CD1c-positive myeloid dendritic cell (primary cell): ENCODE data around the gene GNB1.

Experiments used
- DNase-seq: peaks from one replicate; pipeline ENCODE4 v3.0.0-alpha.2; 2016; ENCODE audit errors: extremely low spot score

The GNB1 gene

DNA sequence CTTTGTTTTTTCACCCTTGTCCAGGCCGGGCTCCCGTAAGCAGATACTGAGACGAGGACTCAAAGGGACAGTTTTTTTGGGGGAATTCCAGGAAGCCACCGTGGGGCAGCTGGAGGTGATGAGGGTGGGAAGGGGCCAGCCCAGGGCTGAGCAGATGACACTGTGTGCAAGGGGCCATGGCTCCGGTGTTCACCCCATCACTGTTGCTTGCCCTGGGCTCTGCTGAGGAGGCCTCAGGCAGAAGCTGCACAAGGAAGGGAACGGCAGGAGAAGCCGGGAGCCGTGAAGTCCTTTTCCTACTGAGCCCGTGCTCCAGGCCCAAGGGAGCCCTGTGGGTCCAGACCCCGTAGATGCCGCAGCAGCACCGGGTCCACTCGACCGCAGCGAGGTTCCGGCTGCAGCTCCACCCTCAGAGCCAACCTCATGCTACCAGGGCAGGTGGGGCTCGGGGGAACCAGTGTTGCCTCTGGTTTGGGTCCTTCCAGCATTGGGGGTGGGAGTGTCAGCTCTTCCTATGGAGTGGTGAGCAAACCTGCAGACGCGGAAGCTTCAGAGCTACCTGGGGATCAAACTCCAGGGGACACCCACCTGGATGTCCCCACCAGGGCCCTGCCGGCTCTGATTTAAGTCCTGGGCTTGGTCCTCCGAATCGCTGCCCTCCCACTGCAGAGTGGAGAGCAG, 19.9 kb upstream of the GNB1 start:
- DNase-seq, result no peak

DNA sequence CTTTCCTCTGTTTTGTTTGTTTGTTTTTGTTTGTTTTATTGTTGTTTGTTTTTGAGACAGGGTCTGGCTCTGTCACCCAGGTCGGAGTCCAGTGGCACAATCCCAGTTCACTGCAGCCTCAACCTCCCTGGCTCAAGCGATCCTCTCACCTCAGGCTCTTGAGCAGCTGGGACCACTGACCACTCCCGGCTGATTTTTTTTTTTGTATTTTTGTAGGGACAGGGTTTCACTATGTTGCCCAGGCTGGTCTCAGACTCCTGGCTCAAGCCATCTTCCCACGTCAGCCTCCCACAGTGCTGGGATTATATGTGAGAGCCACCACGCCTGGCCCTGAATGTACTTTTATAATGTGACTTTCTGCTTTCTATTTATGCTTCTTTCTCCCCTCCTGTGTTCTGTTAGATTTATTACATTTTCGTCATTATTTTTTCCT, 19.2 kb upstream of the GNB1 start:
- DNase-seq, result no peak

DNA sequence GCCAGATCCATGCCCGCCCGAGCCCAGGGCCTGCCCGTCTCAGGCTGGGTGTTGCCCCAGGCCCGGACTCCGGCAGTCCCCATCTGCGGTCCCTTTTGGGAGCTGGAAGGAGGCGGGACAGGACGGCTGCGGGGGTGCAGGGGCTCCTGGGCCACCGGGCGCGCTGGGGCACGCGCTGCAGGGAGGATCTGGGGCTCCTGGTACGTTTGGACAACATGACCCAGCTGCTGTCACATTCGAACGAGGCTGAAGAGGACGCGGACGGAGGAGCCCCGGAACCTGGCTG, 17.6 kb upstream of the GNB1 start:
- no peak for DNase-seq

DNA sequence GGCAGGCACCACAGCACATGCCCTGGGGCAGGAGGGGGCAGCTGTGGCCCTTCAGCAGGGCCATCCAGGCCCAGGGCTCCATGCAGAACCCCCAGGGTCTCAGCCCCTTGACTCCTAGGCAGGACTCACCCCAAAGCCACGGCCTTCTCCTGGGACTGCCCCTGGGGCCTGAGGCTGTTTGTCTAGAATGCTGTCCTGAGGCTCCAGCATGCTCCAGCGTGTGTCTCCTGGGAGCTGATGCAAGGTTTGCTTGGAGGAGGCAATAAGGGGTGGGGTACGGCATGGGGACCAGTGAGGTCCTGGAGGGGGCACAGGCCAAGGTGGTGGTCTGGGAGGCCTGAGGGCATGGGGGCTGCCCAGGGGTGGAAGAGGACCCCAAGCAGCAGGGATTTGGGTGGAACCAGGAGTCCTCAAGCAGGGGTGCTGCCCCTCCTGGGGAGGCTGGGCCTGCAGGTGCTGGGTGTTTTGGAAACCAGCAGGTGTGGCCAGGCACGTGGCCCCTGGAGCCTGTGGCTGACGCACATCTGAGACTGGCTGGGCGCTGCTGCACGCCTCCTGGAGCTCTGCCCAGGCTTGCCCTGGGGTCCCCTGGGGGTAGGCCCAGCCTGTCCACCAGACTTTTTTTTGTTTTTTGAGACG, 16.3 kb upstream of the GNB1 start:
- no peak for DNase-seq

GRCh38 chr1:1906185-1907097, 15.6 kb upstream of the GNB1 start:
- peak; percentile 83 for DNase-seq

- no peak for DNase-seq
These were observed 12.3 kb upstream of the GNB1 start for GRCh38 chr1:1903224-1903623.

GRCh38 chr1:1901641-1902294, 10.9 kb upstream of the GNB1 start:
- DNase-seq, result no peak

DNA sequence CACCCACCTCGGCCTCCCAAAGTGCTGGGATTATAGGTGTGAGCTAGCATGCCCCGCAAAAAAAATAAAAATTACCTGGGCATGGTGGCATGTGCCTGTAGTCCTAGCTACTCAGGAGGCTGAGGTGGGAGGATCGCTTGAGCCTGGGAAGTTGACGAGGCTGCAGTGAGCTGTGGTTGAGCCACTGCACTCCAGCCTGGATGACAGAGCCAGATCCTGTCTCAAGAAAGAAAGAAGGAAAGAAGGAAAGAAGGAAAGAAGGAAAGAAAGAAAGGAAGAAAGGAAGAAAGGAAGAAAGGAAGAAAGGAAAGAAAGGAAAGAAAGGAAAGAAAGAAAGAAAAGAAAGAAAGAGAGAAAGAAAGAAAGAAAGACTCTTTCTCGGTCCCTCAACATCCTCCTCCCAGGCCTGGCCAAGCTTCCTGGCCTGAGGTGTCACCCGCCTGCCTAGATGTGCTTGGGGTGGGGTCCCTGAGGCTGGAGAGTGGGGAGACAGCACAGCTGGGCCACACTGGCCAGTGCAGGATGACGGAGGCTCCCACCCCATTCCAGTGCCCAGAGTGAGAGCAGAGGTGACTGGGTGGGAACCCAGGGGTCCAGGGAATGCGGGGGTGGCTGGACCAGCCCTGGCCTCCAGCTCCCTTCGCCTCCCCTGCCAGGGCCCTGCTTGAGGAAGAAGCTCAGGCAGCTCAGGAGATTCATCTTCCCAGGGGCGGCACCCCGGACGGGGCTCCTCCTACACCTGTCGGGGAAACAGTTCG, 10.2 kb upstream of the GNB1 start:
- DNase-seq, result no peak

- no peak for DNase-seq
These were observed 9.1 kb upstream of the GNB1 start for GRCh38 chr1:1899967-1900327.

- no peak for DNase-seq
These were observed 8.5 kb upstream of the GNB1 start for GRCh38 chr1:1899266-1899966.

DNA sequence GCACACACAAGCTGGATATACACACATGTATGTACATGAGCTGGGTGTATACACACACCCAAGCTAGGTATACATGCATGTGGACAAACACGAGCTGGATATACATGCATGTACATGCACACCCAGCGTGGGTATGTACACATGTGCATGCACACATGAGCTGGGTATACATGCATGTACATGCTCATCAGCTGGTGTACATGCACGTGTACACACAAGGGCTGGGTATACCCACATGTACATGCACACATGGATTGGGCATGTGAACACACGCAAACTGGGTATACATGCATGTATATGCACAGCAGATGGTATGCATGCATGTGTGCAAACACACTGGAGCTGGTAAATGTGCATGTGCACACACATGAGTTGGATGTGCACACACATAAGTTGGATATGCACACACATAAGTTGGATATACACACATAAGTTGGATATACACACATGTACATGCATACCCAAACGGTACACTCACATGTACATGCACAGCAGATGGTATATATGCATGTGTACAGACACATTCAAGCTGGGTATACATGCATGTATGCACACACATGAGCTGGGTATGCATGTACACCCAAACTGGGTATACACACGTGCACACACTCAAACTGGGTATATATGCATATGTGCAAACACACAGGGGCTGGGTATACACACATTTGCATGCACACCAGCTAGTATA, 7.5 kb upstream of the GNB1 start:
- DNase-seq, result no peak

DNA sequence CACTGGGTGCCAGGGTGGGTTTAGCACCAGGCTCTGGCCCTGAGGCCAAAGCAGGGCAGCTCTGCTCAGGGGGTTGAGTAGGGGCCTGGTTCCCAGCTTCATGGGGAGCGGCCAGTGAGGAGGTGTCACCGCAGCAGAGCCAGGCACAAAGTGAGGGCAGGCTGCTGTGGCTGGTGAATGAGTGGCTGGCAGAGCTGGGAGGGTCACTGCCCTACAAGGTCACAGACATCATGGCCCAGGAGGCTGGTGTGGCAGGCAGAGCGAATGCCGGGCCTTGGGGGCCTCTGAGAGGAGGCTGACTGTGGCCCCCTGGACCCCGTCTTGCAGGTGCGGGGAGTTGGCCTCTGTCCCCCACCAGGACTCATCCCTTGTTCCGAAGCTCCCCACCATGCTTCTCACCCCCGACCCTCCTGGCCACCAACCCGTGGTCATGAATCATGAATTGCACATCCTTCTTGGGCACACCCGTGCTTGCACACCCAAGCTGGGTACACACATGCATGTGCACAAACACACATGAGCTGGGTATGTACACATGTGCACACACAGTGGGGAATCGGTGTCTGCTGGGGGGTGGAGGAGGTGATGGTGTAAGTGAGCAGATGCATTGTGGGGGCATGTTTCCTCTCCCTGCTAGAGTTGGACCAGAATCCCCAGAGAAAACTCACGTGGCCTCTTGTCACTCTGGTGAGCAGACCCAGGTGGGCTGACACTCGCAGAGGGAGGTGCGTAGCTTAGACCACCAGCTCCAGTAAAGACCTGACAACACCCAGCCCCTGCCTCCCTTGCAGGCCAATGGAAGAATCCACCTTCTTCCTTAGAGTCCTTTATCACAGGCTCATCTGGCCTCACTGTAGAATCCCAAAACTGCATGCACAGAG, 4.8 kb upstream of the GNB1 start:
- DNase-seq, result no peak

DNA sequence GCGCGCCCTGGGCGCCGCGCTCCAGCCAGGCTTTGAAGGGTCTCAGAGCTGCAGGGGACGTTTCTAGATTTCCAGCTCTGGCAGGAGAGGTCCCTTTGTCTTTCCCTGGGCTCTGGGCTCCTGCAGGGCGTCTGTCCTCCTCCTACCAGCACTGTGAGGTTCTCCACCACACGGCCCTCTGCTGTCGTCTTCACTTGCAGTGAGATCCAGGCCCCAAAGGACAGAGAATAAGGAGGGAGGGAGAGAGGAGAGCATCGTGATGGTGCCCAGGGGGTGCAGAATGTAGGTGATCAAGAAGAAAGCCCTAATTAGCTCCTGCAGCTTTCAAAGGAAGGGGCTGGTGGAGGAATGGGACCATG, 4.2 kb upstream of the GNB1 start:
- DNase-seq, result no peak

GRCh38 chr1:1894354-1895059, 3.6 kb upstream of the GNB1 start:
- DNase-seq, result no peak

GRCh38 chr1:1893997-1894353, 3.1 kb upstream of the GNB1 start:
- no peak for DNase-seq

- no peak for DNase-seq
These were observed 2.6 kb upstream of the GNB1 start for GRCh38 chr1:1893291-1893985.

- no peak for DNase-seq
These were observed 1.9 kb upstream of the GNB1 start for GRCh38 chr1:1892763-1893120.

DNA sequence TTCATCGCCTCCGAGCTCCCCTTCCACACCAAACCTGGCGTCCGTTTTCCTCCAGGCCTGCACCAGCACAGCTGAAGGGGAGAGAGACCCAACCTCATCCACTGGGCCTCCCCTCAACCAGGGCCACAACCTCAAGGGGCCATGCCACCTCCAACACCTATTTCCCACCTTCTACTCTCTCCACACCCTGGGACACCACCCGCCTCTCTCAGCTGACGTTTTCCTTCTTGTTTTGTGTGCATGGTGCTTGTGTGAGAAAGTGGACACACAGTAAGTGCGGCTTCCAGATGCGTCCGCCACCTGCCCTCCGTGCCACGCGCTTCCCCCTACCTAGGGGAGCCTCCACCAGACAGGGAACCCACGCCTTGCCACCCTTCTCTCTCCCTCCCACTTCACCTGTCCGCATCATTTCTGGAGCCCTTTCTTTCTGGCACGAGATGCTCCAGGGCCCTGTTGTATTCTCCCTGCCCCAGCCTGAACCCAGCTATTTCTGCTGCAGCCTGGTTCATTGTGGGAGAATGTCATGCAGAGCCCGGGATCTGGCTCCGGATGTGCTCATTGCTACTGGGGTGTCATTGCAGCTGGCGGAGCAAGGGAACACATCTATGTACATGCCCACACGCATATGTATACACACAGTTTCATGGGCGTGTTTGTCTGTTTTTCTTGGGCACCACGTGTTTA, 1.3 kb upstream of the GNB1 start:
- DNase-seq, result no peak
